HG03575 (cell line): ENCODE measurements around the gene DHRSX.
"Not testable (repeated sequence)": the region's sequence is repeated elsewhere in the genome, so short reads cannot be mapped to it uniquely, and the experiment has no call there.

Experiments used
- ATAC-seq: cut with Tn5 transposase; IDR thresholded peaks from one replicate; pipeline ENCODE4 v1.9.1; 2021; ENCODE audit not compliant: unreplicated experiment, insufficient number of reproducible peaks, low FRiP score; ENCODE audit errors: extremely low read depth

Gene DHRSX

GRCh38 chrX:2462780-2463179 lies 38.0 kb downstream of the DHRSX start:
- no peak for ATAC-seq

- no peak for ATAC-seq
These were observed 38.7 kb downstream of the DHRSX start for GRCh38 chrX:2462074-2462473.

DNA sequence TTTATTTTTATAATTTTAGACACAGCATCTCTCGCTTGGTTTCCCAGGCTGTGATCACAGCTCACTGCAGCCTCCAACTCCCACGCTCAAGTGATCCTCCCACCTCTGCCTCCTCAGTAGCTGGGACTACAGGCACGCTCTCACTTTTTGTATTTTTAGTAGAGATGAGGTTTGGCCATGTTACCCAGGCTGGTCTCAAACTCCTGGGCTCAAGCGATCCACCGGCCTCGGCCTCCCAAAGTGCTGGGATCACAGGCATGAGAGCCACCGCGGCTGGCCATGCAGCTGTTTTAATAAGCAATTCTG lies 39.1 kb downstream of the DHRSX start:
- ATAC-seq = no peak

DNA sequence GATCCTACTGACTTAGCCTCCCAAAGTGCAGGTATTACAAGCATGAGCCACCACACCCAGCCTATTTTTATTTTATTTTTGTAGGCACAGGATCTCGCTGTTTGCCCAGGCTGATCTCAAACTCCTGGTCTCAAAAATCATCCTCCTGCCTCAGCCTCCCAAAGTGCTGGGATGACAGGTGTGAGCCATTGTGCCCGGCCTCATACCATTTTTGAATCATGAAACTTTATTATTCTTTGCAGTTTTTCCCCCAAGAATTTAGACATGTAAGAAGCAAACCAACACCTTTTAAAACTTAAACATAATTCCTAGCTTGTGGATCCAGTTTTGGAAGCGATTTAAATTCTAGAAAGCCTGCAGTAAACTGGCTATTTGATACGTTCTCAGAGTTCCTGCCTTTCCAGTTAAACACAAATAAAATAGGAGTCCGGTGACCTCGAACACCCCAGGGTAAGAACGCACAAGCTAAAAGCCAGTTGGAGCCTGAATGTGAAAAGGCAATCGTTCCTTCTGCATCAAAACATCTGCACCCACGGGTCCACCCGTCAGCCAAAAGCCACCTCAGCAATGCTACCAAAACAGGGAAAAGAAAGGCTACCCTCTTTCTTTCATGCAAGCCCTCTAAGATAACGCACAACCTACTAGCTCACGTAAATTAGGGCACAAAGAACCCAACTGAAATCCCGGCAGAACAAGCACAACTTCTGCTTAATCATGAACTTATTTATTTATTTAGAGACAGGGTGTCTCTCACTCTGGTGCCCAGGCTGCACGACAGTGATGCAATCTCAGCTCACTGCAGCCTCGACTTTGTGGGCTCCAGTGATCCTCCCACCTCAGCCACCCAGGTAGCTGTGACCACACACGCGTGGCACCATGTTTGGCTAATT lies 39.7 kb downstream of the DHRSX start:
- ATAC-seq = not testable (repeated sequence)

DNA sequence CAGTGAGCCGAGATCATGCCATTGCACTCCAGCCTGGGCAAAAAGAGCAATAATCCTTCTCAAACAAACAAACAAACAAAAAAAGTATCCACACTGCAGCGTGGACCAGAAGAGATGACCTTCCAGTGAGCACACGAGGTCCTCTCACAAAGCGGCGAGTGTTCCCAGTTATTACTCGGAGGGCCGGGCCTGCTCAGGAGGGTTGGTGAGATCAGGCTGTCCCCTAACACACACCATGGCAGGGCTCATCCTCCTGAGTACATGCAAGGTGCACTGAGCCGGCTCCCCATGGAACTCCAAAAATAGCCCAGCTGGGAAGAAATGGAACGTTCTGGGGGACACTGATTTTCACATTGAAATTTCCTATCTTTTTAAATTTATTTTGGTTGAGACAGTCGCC lies 40.7 kb downstream of the DHRSX start:
- ATAC-seq = not testable (repeated sequence)

DNA sequence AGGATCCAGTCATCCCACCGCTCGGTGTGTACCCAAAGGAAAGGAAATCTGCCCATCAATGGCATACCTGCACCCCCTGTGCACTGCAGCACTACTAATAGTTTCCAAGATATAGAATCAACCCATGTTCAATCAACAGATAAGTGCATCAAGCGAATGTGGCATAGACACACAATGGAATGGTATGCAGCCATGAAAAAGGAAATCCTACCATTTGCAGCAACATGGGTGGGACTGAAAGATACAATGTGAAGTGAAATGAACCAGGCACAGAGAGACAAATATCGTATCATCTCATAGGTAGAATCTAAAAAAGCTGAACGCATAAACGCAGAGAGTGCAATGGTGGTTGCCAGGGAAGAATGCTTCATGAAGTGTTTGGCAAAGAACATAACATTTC lies 42.5 kb downstream of the DHRSX start:
- ATAC-seq = no peak

DNA sequence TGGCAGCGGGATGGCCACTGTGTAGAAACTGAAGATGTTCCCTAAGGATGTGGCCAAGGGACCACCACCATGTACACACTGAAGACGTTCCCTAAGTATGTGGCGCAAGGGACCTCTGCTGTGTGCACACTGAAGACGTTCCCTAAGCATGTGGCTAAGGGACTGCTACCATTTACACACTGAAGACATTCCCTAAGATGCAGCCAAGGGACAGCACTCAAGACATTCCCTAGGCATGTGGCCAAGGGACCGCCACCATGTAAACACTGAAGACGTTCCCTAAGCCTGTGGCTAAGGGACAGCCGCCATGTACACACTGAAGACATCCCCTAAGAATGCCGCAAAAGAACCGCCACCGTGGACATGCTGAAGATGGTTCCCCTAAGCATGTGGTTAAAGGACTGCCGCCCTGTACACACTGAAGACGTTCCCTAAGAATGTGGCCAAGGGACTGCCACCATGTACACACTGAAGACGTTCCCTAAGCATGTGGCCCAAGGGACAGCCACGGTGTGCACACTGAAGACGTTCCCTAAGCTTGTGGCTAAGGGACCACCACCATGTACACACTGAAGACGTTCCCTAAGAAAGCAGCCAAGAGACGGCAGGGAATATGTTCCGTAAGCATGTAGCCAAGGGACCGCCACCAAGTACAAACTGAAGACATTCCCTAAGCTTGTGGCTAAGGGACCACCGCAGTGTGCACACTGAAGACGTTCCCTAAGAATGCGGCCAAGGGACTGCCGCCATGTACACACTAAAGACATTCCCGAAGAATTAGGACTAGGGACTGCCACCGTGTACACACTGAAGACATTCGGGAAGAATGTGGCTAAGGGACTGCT lies 43.3 kb downstream of the DHRSX start:
- ATAC-seq = no peak

GRCh38 chrX:2456091-2456490 lies 44.7 kb downstream of the DHRSX start:
- ATAC-seq = not testable (repeated sequence)

- not testable (repeated sequence) for ATAC-seq
These were observed 46.2 kb downstream of the DHRSX start for GRCh38 chrX:2454620-2455019.

DNA sequence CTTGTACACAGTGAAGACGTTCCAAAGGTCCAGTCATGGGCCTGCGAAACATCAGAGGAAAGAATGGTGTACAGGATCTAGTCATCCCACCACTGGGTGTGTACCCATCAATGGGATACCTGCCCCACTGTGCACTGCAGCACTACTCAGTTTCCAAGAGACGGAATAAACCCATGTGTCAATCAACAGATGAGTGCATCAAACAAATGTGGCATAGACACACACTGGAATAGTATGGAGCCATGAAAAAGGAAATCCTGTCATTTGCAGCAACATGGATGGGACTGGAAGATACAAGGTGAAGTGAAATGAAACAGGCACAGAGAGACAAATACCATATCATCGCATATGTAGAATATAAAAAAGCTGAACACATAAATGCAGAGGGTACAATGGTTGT lies 48.0 kb downstream of the DHRSX start:
- ATAC-seq = no peak

DNA sequence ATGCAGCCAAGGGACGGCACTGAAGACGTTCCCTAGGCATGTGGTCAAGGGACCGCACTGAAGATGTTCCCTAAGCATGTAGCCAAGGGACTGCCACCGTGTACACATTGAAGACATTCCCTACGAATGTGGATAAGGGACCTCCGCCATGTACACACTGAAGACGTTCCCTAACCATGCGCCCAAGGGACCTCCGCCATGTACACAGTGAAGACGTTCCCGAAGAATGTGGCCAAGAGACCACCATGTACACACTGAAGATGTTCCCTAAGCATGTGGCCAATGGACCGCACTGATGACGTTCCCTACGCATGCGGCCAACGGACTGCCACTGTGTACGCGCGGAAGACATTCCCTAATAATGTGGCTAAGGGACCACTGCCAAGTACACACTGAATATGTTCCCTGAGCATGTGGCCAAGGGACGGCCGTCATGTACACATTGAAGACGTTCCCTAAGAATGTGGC lies 48.4 kb downstream of the DHRSX start:
- ATAC-seq = no peak

DNA sequence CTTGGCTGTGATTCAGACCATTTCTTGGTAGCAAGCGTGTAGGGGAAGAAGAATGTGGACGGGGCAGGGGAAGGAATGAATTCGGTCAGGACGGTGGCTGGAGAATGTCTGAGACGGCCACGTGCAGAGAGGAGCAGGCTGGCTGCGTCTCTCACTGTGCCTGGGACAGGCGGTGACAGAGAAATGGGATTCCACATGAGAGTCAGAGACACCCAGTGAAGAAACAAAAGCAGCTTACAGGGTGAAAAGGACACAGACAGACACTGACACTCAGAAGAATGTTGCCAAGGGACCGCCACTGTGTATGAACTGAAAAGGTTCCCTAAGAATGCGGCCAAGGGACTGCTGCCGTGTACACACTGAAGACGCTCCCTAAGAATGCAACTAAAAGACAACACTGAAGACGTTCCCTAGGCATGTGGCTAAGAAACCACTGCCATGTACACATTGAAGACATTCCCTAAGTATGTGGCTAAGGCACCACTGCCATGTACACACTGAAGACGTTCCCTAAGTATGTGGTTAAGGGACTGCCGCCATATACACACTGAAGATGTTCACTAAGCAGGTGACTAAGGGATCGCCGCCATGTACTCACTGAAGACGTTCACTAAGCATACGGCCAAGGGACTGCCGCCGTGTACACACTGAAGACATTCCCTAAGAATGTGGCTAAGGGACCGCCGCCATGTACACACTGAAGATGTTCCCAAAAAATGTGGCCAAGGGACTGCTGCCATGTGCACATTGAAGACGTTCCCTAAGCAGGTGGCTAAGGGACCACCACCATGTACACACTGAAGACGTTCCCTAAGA lies 49.1 kb downstream of the DHRSX start:
- ATAC-seq = no peak

DNA sequence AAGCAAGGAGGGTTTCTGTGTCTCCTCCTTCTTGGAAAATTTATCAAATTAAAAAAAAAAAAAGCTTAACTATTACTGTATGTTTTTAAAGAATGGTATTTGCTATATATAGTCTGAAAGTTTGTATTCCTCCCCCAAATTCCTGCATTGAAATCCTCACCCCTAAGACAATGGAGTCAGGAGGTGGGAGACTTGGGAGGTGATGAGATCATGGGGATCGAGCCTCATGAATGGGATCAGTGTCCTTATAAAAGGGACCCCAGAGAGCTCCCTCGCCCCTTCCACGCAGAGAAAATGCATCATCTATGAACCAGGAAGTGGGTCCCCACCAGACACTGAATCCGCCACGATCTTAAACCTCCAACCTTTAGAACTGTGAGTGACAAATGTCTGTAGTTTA lies 50.1 kb downstream of the DHRSX start:
- no peak for ATAC-seq

DNA sequence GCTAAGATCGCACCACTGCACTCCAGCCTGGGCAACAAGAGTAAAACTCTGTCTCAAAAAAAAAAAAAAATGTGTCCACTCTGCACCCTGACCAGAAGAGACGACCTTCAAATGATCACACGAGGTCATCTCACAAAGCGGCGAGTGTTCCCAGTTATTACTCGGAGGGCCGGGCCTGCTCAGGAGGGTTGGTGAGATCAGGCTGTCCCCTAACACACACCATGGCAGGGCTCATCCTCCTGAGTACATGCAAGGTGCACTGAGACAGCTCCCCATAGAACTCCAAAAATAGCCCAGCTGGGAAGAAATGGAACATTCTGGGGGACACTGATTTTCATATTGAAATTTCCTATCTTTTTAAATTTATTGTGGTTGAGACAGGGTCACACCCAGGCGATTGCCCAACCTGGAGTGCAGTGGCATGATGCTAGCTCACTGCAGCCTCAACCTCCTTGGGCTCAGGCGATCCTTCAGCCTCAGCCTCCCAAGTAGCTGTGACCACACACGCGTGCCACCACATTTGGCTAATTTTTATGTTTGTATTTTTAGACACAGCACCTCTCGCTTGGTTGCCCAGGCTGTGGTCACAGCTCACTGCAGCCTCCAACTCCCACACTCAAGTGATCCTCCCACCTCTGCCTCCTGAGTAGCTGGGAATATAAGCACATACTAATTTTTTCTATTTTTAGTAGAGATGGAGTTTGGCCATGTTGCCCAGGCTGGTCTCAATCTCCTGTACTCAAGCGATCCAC lies 51.5 kb downstream of the DHRSX start:
- ATAC-seq = no peak

DNA sequence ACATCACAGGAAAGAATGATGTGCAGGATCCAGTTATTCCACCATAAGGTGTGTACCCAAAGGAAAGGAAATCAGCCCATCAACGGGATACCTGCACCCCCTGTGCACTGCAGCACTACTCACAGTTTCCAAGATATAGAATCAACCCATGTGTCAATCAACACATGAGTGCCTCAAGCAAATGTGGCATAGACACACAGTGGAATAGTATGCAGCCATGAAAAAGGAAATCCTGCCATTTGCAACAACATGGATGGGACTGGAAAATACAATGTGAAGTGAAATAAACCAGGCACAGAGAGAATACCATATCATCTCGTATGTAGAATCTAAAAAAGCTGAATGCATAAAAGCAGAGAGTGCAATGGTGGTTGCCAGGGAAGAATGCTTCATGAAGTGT lies 53.3 kb downstream of the DHRSX start:
- no peak for ATAC-seq

GRCh38 chrX:2446815-2447214 lies 54.0 kb downstream of the DHRSX start:
- ATAC-seq = no peak

DNA sequence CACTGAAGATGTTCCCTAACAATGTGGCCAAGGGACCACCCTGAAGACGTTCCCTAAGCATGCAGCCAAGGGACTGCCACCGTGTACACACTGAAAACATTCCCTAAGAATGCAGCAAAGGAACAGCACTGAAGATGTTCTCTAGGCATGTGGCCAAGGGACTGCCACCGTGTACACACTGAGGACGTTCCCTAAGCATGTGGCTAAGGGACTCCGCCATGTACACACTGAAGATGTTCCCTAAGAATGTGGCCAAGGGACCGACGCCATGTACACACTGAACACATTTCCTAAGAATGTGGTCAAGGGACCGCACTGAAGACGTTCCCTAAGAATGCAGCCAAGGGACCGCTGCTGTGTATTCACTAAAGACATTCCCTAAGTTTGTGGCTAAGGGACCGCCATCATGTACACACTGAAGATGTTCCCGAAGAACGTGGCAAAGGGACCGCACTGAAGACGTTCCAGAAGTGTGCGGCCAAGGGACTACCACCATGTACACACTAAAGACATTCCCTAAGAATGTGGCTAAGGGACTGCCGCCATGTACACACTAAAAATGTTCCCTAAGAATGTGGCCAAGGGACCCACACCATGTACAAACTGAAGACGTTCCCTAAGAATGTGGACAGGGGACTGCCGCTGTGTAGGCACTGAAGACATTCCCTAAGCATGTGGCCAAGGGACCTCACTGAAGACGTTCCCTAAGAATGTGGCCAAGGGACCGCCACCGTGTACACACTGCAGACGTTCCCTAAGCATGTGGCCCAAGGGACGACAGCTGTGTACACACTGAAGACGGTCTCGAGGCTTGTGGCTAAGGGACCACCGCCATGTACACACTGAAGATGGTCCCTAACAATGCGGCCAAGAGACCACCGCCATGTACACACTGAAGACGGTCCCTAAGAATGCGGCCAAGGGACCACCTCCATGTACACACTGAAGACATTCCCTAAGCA lies 54.8 kb downstream of the DHRSX start:
- no peak for ATAC-seq

DNA sequence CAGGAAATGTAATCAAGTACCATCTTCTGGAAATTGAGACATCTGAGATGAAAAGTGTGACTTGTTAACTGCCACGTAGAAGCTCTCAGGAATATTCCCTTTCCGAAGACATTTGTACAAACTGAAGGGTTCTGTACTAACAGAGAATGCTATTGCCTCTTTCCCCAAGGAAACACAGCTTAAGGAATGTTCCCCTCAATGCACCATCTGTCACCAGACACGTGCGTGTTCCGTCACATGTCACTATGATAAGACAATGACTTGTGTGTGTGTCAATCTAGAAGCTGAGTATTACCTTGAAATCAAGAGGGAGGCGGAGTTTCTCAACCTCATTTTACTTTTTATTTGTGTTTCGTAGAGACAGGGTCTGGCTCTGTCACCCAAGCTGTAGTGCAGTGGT lies 58.1 kb downstream of the DHRSX start:
- no peak for ATAC-seq
